Measurements from ENCODE around the gene RMDN2.

GRCh38 chr2:37907501-37908225, 17.4 kb upstream of the RMDN2 start:
- TF ChIP-seq CTCF (IDR thresholded peaks at IDR 0.05; ENCODE audit: low read length) = no peak
- no peak for TF ChIP-seq EZH2 (optimal IDR thresholded peaks at IDR 0.05; ENCODE audit: low read depth, low read length)
- TF ChIP-seq EZH2phosphoT487 (IDR thresholded peaks at IDR 0.05; ENCODE audit: low read length) = no peak
